ENCODE results near the gene PARD3. TPM values are rescaled to one million over a fixed set of nuclear protein-coding genes. Genes with fewer than 3 reads are reported as not detected.
"Not testable (repeated sequence)": the region's sequence is repeated elsewhere in the genome, so short reads cannot be mapped to it uniquely, and the experiment has no call there.

PARD3 gene
- total RNA-seq, 1 donor from 2014 or later: 51.2 TPM

- Mint-ChIP-seq H3K4me1 (peaks cover 35% of the 10 kb centered on the region), H3K4me3 (no peak overlapping the region), H3K36me3 (ENCODE audit: low read depth) (no peaks in the 10 kb centered on the region), H3K27ac (ENCODE audit: unreplicated experiment) (no peak overlapping the region), H3K9me3 (no peaks in the 10 kb centered on the region), H3K27me3 (ENCODE audit: low read depth) (no peaks in the 10 kb centered on the region)
- no peak for DNase-seq (ENCODE audit: low read depth, low spot score)
- TF ChIP-seq, protein P1, sequence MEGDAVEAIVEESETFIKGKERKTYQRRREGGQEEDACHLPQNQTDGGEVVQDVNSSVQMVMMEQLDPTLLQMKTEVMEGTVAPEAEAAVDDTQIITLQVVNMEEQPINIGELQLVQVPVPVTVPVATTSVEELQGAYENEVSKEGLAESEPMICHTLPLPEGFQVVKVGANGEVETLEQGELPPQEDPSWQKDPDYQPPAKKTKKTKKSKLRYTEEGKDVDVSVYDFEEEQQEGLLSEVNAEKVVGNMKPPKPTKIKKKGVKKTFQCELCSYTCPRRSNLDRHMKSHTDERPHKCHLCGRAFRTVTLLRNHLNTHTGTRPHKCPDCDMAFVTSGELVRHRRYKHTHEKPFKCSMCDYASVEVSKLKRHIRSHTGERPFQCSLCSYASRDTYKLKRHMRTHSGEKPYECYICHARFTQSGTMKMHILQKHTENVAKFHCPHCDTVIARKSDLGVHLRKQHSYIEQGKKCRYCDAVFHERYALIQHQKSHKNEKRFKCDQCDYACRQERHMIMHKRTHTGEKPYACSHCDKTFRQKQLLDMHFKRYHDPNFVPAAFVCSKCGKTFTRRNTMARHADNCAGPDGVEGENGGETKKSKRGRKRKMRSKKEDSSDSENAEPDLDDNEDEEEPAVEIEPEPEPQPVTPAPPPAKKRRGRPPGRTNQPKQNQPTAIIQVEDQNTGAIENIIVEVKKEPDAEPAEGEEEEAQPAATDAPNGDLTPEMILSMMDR (conservative IDR thresholded peaks at IDR 0.05): no peak
Measured at GRCh38 chr10:34709637-34710390, 105.3 kb downstream of the PARD3 start.

- DNase-seq (ENCODE audit: low read depth, low spot score): no peak
- Mint-ChIP-seq H3K9me3 (no peaks in the 10 kb centered on the region), H3K27me3 (ENCODE audit: low read depth) (no peaks in the 10 kb centered on the region), H3K36me3 (ENCODE audit: low read depth) (no peaks in the 10 kb centered on the region), H3K4me3 (no peak overlapping the region), H3K4me1 (peaks cover 49% of the 10 kb centered on the region), H3K27ac (ENCODE audit: unreplicated experiment) (no peak overlapping the region)
- TF ChIP-seq, protein P1 (conservative IDR thresholded peaks at IDR 0.05): no peak
Measured at GRCh38 chr10:34707656-34708055, 107.4 kb downstream of the PARD3 start.

DNA sequence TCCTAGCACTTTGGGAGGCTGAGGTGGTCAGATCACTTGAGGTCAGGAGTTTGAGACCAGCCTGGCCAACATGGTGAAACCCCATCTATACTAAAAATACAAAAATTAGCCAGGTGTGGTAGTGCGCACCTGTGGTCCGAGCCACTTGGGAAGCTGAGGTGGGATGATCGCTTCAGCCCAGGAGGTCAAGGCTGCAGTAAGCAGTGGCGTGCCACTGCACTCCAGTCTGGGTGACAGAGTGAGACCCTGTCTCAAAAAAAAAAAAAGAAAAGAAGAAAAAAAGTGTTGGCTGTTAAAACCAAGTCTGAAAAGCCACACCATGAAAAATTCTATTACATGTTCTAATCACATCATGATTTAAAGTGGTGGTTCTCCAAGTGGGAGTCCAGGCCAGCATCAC lies 108.1 kb downstream of the PARD3 start:
- H3K36me3 Mint-ChIP-seq (ENCODE audit: low read depth); H3K9me3 Mint-ChIP-seq; H3K4me3 Mint-ChIP-seq; H3K27ac Mint-ChIP-seq (ENCODE audit: unreplicated experiment); DNase-seq (ENCODE audit: low read depth, low spot score); H3K27me3 Mint-ChIP-seq (ENCODE audit: low read depth): not testable (repeated sequence)
- peaks cover 47% of the 10 kb centered on the region for H3K4me1 Mint-ChIP-seq

- no peaks in the 10 kb centered on the region for H3K27me3 Mint-ChIP-seq (ENCODE audit: low read depth)
- H3K9me3 Mint-ChIP-seq: no peaks in the 10 kb centered on the region
- no peaks in the 10 kb centered on the region for H3K36me3 Mint-ChIP-seq (ENCODE audit: low read depth)
- no peak overlapping the region for H3K4me3 Mint-ChIP-seq
- DNase-seq (ENCODE audit: low read depth, low spot score): no peak
- TF ChIP-seq, protein P1 (conservative IDR thresholded peaks at IDR 0.05): no peak
- no peak overlapping the region for H3K27ac Mint-ChIP-seq (ENCODE audit: unreplicated experiment)
- H3K4me1 Mint-ChIP-seq: peaks cover 45% of the 10 kb centered on the region
Measured at GRCh38 chr10:34706147-34706546, 108.9 kb downstream of the PARD3 start.

DNA sequence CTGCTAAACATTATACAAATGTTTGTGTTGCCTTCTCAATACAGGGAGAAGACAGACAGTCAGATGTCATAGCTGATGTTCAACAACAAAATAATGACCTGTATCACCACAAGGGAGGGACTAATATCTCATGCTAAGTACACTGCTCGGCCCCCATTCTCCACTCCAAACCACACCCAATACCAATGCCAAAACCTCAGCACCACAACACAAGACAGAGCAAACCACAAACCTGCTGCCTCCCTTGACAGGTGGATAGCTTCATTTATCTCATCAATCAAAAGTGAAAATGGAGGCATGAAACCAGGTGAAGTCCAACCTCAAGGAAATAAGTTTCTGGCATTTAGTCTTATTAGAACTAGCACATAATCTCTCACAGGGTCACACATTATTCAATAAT lies 109.5 kb downstream of the PARD3 start:
- no peaks in the 10 kb centered on the region for H3K9me3 Mint-ChIP-seq
- H3K4me1 Mint-ChIP-seq: peaks cover 46% of the 10 kb centered on the region
- H3K36me3 Mint-ChIP-seq (ENCODE audit: low read depth): no peaks in the 10 kb centered on the region
- no peak for DNase-seq (ENCODE audit: low read depth, low spot score)
- TF ChIP-seq, protein P1 (conservative IDR thresholded peaks at IDR 0.05): no peak
- H3K27me3 Mint-ChIP-seq (ENCODE audit: low read depth): no peaks in the 10 kb centered on the region
- no peak overlapping the region for H3K4me3 Mint-ChIP-seq
- H3K27ac Mint-ChIP-seq (ENCODE audit: unreplicated experiment): no peak overlapping the region

- H3K36me3 Mint-ChIP-seq (ENCODE audit: low read depth): no peaks in the 10 kb centered on the region
- DNase-seq (ENCODE audit: low read depth, low spot score): no peak
- H3K9me3 Mint-ChIP-seq: no peaks in the 10 kb centered on the region
- peaks cover 43% of the 10 kb centered on the region for H3K4me1 Mint-ChIP-seq
- no peak overlapping the region for H3K4me3 Mint-ChIP-seq
- no peak overlapping the region for H3K27ac Mint-ChIP-seq (ENCODE audit: unreplicated experiment)
- no peaks in the 10 kb centered on the region for H3K27me3 Mint-ChIP-seq (ENCODE audit: low read depth)
- TF ChIP-seq, protein P1 (conservative IDR thresholded peaks at IDR 0.05): no peak
Measured at GRCh38 chr10:34704526-34705184, 110.4 kb downstream of the PARD3 start.

Measured in neural crest cell (in vitro differentiated cells).